Effector memory CD4-positive, alpha-beta T cell (primary cell): ENCODE data around the gene MN1.

Experiments used
- DNase-seq, 3 donors: peaks; one replicate each; pipeline ENCODE4 v3.0.0-alpha.2; 2020
- H3K27ac ChIP-seq: 2 replicates; pipeline ENCODE4 v1.7.0; 2013; ENCODE audit warnings: mild to moderate bottlenecking, low read length, moderate library complexity; ENCODE audit not compliant: insufficient read depth, poor library complexity, severe bottlenecking
- H3K27me3 ChIP-seq: replicated peaks from 2 replicates; pipeline ENCODE4 v1.7.0; 2013; ENCODE audit warnings: mild to moderate bottlenecking, low read length; ENCODE audit not compliant: insufficient read depth, control insufficient read depth, poor library complexity, severe bottlenecking
- H3K36me3 ChIP-seq: 2 replicates; pipeline ENCODE4 v1.7.0; 2013; ENCODE audit warnings: mild to moderate bottlenecking, low read length, moderate library complexity; ENCODE audit not compliant: control insufficient read depth, insufficient read depth
- H3K4me1 ChIP-seq: 2 replicates; pipeline ENCODE4 v1.7.0; 2013; ENCODE audit warnings: low read length, mild to moderate bottlenecking; ENCODE audit not compliant: control insufficient read depth, insufficient read depth, poor library complexity, severe bottlenecking
- H3K4me3 ChIP-seq: 2 replicates; pipeline ENCODE4 v1.7.0; 2013; ENCODE audit warnings: low read length, low read depth, mild to moderate bottlenecking; ENCODE audit not compliant: insufficient read depth, poor library complexity, severe bottlenecking
- H3K9me3 ChIP-seq: 2 replicates; pipeline ENCODE4 v1.7.0; 2013; ENCODE audit warnings: mild to moderate bottlenecking, low read length, moderate library complexity; ENCODE audit not compliant: control insufficient read depth

The MN1 gene

GRCh38 chr22:27775758-27776649, 25.6 kb downstream of the MN1 start:
- no peaks in the 10 kb centered on the region for H3K36me3 ChIP-seq
- H3K4me1 ChIP-seq: no peaks in the 10 kb centered on the region

DNA sequence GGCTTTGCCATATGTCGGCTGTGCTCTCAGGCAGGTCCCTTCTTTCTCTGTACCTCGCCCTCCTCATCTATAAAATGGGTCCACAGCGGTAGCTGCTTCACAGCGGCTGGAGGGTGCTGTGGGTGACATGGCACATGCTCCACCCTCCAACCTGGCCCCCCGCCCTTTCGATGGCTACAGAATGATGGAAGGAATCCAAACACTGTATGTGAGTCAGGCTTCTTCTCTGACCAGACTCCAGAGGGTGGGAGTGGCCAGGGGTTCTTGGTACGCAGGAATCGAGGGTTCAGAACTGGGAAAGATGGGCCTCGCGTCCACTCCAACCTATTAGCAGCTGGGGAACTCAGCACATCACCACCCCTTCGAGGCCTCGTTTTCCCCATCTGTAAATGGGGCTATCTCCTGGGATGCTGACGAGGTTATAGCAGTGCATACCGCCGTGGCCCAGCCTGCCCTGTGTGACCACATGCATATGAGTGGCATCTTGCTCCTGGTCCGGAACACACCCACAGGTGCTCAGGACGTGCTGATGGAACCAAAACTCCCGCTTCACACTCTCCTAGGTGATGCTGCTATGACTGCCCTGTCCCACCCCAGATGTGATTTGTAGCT, 26.4 kb downstream of the MN1 start:
- Histone ChIP-seq H3K4me1 (no peaks in the 10 kb centered on the region), H3K36me3 (no peaks in the 10 kb centered on the region), H3K27me3 (no peaks in the 10 kb centered on the region), H3K9me3 (no peaks in the 10 kb centered on the region), H3K27ac (no peak overlapping the region), H3K4me3 (no peak overlapping the region)
- DNase-seq: no peak

More at GRCh38 chr22:27775758-27776649, 25.6 kb downstream of the MN1 start:
- H3K9me3 ChIP-seq: no peaks in the 10 kb centered on the region
- H3K4me3 ChIP-seq: no peak overlapping the region
- no peak overlapping the region for H3K27ac ChIP-seq
- no peak for DNase-seq
- H3K27me3 ChIP-seq: no peaks in the 10 kb centered on the region

DNA sequence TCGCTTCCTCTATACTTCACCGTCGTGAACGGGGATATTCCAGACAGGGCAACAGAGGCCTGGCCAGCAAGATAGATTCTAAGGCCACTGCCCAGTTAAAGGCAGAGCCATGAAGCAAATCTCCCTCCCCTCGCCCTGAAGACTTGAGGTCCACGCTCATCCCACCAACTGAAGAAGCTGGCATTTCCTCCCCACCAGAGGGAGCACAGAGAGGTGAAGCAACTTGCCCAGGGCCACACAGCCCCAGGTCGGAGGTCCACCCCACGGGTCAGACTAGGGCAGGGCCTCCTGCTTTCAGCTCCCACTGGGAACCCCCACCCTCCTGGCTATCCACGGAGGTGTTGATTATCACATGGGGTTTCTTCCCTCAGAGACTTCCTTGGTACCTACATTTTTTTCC, 27.4 kb downstream of the MN1 start:
- H3K27ac ChIP-seq: no peak overlapping the region
- no peak overlapping the region for H3K4me3 ChIP-seq
- H3K9me3 ChIP-seq: no peaks in the 10 kb centered on the region
- H3K36me3 ChIP-seq: no peaks in the 10 kb centered on the region
- DNase-seq: no peak
- no peaks in the 10 kb centered on the region for H3K27me3 ChIP-seq
- H3K4me1 ChIP-seq: no peaks in the 10 kb centered on the region

DNA sequence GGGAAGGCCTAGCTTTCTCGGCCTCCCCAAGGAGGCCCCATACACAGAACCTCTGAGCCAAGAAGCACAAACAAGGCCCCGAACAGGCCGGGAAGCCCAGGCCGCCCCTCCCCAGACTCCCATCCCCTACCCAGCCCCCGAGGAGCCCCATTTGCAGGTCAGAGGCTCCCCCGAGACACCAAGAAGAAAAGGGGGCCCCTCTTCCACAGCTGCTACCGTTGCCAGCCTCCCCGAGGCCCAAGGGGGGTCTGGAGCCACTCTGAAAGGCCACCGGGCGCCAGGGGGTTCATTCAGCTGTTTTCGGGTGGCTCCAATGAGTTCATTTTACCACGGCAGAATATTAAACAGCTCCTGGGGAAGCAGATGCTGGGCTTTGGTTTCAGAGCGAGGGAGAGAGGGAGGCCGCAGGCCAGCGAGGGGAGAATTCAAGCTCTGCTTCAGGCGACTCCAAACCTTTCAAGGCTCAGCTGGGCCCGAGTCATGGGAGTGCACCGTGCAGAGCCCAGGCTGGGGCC, 28.5 kb downstream of the MN1 start:
- no peak for DNase-seq
- Histone ChIP-seq H3K27me3 (no peaks in the 10 kb centered on the region), H3K4me3 (no peak overlapping the region), H3K4me1 (no peaks in the 10 kb centered on the region), H3K27ac (no peak overlapping the region), H3K9me3 (no peaks in the 10 kb centered on the region), H3K36me3 (no peaks in the 10 kb centered on the region)

DNA sequence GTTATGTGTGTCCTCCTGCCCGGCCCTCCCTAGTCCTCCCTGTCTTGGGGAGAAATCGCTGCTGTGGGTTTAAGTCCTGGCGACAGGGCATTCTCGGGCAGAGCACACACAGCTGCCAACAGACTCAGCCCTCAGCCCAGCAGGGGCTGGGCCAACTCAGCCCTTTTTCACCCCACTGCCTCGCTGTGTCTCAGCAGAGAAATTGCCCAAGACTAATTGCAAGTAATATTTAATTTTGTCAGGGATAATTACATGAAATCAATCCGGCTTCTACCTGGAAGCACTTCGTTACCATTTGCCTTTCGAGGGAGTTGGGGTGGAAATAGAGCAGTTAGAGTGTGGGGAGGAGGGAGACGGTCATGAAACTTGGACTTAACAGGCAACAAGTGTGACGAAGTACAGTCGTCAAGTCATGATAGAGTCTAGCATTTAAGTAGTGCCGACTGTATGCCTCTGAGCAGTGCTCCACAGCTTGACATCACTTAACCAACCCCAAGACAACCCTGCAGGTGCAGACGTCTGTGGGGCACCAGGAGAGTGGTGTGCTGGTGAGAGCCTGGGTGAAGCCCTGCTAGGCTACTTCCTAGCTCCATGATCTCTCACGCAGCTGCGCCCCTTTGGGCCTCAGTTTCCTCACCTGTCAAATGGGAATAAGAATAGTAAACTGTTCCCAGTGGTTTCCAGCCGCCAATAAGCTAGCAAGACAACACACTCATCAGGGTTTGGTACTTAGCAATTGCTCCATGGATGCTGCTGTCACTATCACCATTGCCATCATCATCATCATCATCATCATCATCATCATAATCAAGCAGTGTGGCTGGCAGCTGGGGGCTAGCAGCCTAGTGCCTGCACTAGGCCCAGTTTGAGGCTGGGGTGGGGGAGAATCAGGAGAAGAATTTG, 29.2 kb downstream of the MN1 start:
- Histone ChIP-seq H3K9me3 (no peaks in the 10 kb centered on the region), H3K4me3 (no peak overlapping the region), H3K27me3 (no peaks in the 10 kb centered on the region), H3K27ac (no peak overlapping the region), H3K4me1 (no peaks in the 10 kb centered on the region), H3K36me3 (no peaks in the 10 kb centered on the region)
- no peak for DNase-seq

- Histone ChIP-seq H3K27me3 (no peaks in the 10 kb centered on the region), H3K27ac (no peak overlapping the region), H3K4me1 (no peaks in the 10 kb centered on the region), H3K4me3 (no peak overlapping the region), H3K36me3 (no peaks in the 10 kb centered on the region), H3K9me3 (no peaks in the 10 kb centered on the region)
- no peak for DNase-seq
These were observed 29.9 kb downstream of the MN1 start for GRCh38 chr22:27771637-27772036.

DNA sequence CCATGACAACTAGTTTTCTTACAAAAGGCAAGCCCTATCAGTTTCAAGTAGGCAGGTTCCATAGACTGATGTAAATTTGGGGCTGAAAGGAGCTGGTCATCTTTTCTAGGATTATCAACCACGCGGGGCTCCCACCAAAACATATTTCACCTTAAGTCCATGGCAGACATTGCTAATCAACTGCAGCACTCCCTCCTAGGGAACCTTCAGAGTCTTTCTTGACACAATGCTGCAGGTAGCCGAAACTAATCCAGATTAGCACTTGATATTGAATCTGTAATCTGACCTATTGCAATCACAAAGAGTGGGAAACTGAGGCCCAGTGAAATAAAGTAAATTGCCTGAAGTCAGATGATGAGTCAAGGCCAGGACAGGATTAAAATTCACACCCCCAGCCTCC, 32.5 kb downstream of the MN1 start:
- Histone ChIP-seq H3K27ac (no peak overlapping the region), H3K27me3 (no peaks in the 10 kb centered on the region), H3K36me3 (no peaks in the 10 kb centered on the region), H3K4me3 (no peak overlapping the region), H3K9me3 (no peaks in the 10 kb centered on the region), H3K4me1 (no peaks in the 10 kb centered on the region)
- no peak for DNase-seq

- no peaks in the 10 kb centered on the region for H3K9me3 ChIP-seq
- H3K27me3 ChIP-seq: no peaks in the 10 kb centered on the region
- no peak overlapping the region for H3K27ac ChIP-seq
- H3K4me3 ChIP-seq: no peak overlapping the region
- no peaks in the 10 kb centered on the region for H3K36me3 ChIP-seq
- no peaks in the 10 kb centered on the region for H3K4me1 ChIP-seq
- no peak for DNase-seq
These were observed 33.4 kb downstream of the MN1 start for GRCh38 chr22:27768027-27768653.

DNA sequence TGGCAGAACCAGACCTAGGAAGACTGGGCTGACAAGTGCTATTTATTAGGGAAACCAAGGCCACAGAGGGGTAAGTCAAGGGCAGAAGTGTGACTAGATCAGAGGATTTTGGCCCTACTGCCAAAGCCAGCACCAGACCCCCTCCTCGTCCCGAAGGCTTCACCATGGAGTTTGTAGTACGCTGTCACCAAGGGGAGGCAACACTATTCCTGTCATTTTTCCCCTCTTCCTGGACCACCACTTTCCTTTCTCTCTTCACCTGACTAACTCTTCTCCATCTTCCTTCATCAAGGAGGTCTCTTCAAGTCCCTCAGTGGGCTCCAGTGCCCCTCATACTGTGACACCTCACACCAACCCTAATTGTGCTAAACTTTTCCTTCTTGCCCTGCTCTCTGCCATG, 34.9 kb downstream of the MN1 start:
- no peak for DNase-seq
- Histone ChIP-seq H3K27ac (no peak overlapping the region), H3K9me3 (no peaks in the 10 kb centered on the region), H3K4me3 (no peak overlapping the region), H3K4me1 (no peaks in the 10 kb centered on the region), H3K36me3 (no peaks in the 10 kb centered on the region), H3K27me3 (no peaks in the 10 kb centered on the region)
